ENCODE results near the gene C1QB.
"Not testable (repeated sequence)": the region's sequence is repeated elsewhere in the genome, so short reads cannot be mapped to it uniquely, and the experiment has no call there.

The C1QB gene

GRCh38 chr1:22668840-22669239, 15.8 kb downstream of the C1QB start:
- DNase-seq: not testable (repeated sequence)

- DNase-seq: no peak
Measured at GRCh38 chr1:22670352-22670975, 17.4 kb downstream of the C1QB start.

- DNase-seq: no peak
Measured at GRCh38 chr1:22671999-22672398, 19.0 kb downstream of the C1QB start.

- DNase-seq: no peak
Measured at GRCh38 chr1:22673486-22674409, 20.7 kb downstream of the C1QB start.

- no peak for DNase-seq
Measured at GRCh38 chr1:22674410-22674749, 21.3 kb downstream of the C1QB start.

GRCh38 chr1:22676151-22676550, 23.1 kb downstream of the C1QB start:
- DNase-seq: not testable (repeated sequence)

GRCh38 chr1:22676916-22677583, 24.0 kb downstream of the C1QB start:
- no peak for DNase-seq

GRCh38 chr1:22677931-22678896, 25.2 kb downstream of the C1QB start:
- DNase-seq: no peak

- DNase-seq: no peak
Measured at GRCh38 chr1:22680726-22681125, 27.7 kb downstream of the C1QB start.

- no peak for DNase-seq
Measured at GRCh38 chr1:22681556-22682276, 28.7 kb downstream of the C1QB start.

- no peak for DNase-seq
Measured at GRCh38 chr1:22683547-22683946, 30.5 kb downstream of the C1QB start.

- DNase-seq: no peak
Measured at GRCh38 chr1:22685591-22686059, 32.6 kb downstream of the C1QB start.

GRCh38 chr1:22687191-22687590, 34.2 kb downstream of the C1QB start:
- no peak for DNase-seq

- no peak for DNase-seq
Measured at GRCh38 chr1:22688466-22688865, 35.4 kb downstream of the C1QB start.

- DNase-seq: no peak
Measured at GRCh38 chr1:22689505-22689904, 36.5 kb downstream of the C1QB start.

GRCh38 chr1:22691031-22691753, 38.2 kb downstream of the C1QB start:
- DNase-seq: no peak

- no peak for DNase-seq
Measured at GRCh38 chr1:22694172-22694571, 41.1 kb downstream of the C1QB start.

GRCh38 chr1:22696610-22697009, 43.6 kb downstream of the C1QB start:
- DNase-seq: no peak

- no peak for DNase-seq
Measured at GRCh38 chr1:22697980-22698379, 44.9 kb downstream of the C1QB start.

- DNase-seq: no peak
Measured at GRCh38 chr1:22699681-22700520, 46.9 kb downstream of the C1QB start.

Data from activated CD4-positive, CD25-positive, alpha-beta regulatory T cell treated with anti-CD3 and anti-CD28 coated beads, Interleukin-2, amount 50 U/mL, for 72 hours (primary cell).